ENCODE measurements around the gene DPYD.

Gene DPYD

GRCh38 chr1:97893844-97894243 lies 27.0 kb downstream of the DPYD start:
- no peak for DNase-seq (ENCODE audit: extremely low spot score)
- TF ChIP-seq FOXK2 (IDR thresholded peaks at IDR 0.05): no peak
- no peak for TF ChIP-seq ELF4 (IDR thresholded peaks at IDR 0.05)
- no peak for TF ChIP-seq SUZ12 (IDR thresholded peaks at IDR 0.05)
- no peak for TF ChIP-seq LEF1 (IDR thresholded peaks at IDR 0.05; ENCODE audit: borderline replicate concordance)
- no peak for TF ChIP-seq ZNF384 (IDR thresholded peaks at IDR 0.05)
- TF ChIP-seq NFRKB (IDR thresholded peaks at IDR 0.05): no peak
- TF ChIP-seq, protein P1, sequence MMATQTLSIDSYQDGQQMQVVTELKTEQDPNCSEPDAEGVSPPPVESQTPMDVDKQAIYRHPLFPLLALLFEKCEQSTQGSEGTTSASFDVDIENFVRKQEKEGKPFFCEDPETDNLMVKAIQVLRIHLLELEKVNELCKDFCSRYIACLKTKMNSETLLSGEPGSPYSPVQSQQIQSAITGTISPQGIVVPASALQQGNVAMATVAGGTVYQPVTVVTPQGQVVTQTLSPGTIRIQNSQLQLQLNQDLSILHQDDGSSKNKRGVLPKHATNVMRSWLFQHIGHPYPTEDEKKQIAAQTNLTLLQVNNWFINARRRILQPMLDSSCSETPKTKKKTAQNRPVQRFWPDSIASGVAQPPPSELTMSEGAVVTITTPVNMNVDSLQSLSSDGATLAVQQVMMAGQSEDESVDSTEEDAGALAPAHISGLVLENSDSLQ (IDR thresholded peaks at IDR 0.05): no peak
- no peak for TF ChIP-seq FOXA1 (IDR thresholded peaks at IDR 0.05)
- TF ChIP-seq L3MBTL2 (conservative IDR thresholded peaks at IDR 0.05): no peak
- TF ChIP-seq SP1 (IDR thresholded peaks at IDR 0.05): no peak
- TF ChIP-seq CTBP1 (IDR thresholded peaks at IDR 0.05; ENCODE audit: borderline replicate concordance): no peak
- TF ChIP-seq FOXM1 (IDR thresholded peaks at IDR 0.05; ENCODE audit: borderline replicate concordance): no peak
- no peak for TF ChIP-seq TARDBP (IDR thresholded peaks at IDR 0.05)
- TF ChIP-seq ARNT (IDR thresholded peaks at IDR 0.05): no peak
- ChIA-PET POLR2A (no interaction called here), CTCF (no interaction called here)

DNA sequence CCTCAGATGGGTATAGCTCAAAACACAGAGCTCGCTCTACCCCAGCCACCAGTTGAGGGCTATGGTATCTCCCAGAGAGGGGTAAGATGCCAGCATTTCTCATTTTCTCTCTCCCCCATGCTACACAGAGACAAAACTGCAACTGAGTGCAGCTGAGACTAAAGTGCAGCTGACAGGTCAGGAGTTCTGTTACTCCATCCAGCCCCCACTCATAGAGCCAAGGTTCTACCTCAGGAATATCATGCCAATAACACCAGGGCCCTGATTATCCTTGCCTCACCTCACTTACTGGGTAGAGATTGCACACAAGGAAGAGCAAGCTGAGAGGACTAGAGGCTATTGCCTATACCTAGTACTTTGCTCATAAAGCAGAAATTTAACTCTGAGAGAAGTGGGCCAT lies 34.6 kb downstream of the DPYD start:
- TF ChIP-seq FOXK2 (IDR thresholded peaks at IDR 0.05): no peak
- no peak for TF ChIP-seq ARNT (IDR thresholded peaks at IDR 0.05)
- TF ChIP-seq FOXA1 (IDR thresholded peaks at IDR 0.05): no peak
- TF ChIP-seq, protein P1 (IDR thresholded peaks at IDR 0.05): no peak
- TF ChIP-seq FOXM1 (IDR thresholded peaks at IDR 0.05; ENCODE audit: borderline replicate concordance): no peak
- no peak for TF ChIP-seq CTBP1 (IDR thresholded peaks at IDR 0.05; ENCODE audit: borderline replicate concordance)
- TF ChIP-seq NFRKB (IDR thresholded peaks at IDR 0.05): no peak
- TF ChIP-seq HDGF (IDR thresholded peaks at IDR 0.05; ENCODE audit: borderline replicate concordance): no peak
- no peak for TF ChIP-seq L3MBTL2 (conservative IDR thresholded peaks at IDR 0.05)
- no peak for TF ChIP-seq SP1 (IDR thresholded peaks at IDR 0.05)
- no peak for TF ChIP-seq SUZ12 (IDR thresholded peaks at IDR 0.05)
- TF ChIP-seq TARDBP (IDR thresholded peaks at IDR 0.05): no peak
- TF ChIP-seq ELF4 (IDR thresholded peaks at IDR 0.05): no peak
- TF ChIP-seq ZNF384 (IDR thresholded peaks at IDR 0.05): no peak
- no peak for TF ChIP-seq BHLHE40 (IDR thresholded peaks at IDR 0.05; ENCODE audit: borderline replicate concordance)
- TF ChIP-seq LEF1 (IDR thresholded peaks at IDR 0.05; ENCODE audit: borderline replicate concordance): no peak
- POLR2A ChIA-PET: no interaction called here
- CTCF ChIA-PET: no interaction called here
- DNase-seq (ENCODE audit: extremely low spot score): no peak

- ChIA-PET POLR2A (no interaction called here), CTCF (no interaction called here)
- DNase-seq (ENCODE audit: extremely low spot score): no peak
- no peak for TF ChIP-seq NFRKB (IDR thresholded peaks at IDR 0.05)
- TF ChIP-seq ARNT (IDR thresholded peaks at IDR 0.05): no peak
- TF ChIP-seq FOXA1 (IDR thresholded peaks at IDR 0.05): no peak
- no peak for TF ChIP-seq BHLHE40 (IDR thresholded peaks at IDR 0.05; ENCODE audit: borderline replicate concordance)
- TF ChIP-seq ELF4 (IDR thresholded peaks at IDR 0.05): no peak
- TF ChIP-seq FOXM1 (IDR thresholded peaks at IDR 0.05; ENCODE audit: borderline replicate concordance): no peak
- no peak for TF ChIP-seq FOXK2 (IDR thresholded peaks at IDR 0.05)
- no peak for TF ChIP-seq CTBP1 (IDR thresholded peaks at IDR 0.05; ENCODE audit: borderline replicate concordance)
- TF ChIP-seq LEF1 (IDR thresholded peaks at IDR 0.05; ENCODE audit: borderline replicate concordance): no peak
- no peak for TF ChIP-seq L3MBTL2 (conservative IDR thresholded peaks at IDR 0.05)
- no peak for TF ChIP-seq HDGF (IDR thresholded peaks at IDR 0.05; ENCODE audit: borderline replicate concordance)
- TF ChIP-seq SP1 (IDR thresholded peaks at IDR 0.05): no peak
- TF ChIP-seq TARDBP (IDR thresholded peaks at IDR 0.05): no peak
- TF ChIP-seq SUZ12 (IDR thresholded peaks at IDR 0.05): no peak
- TF ChIP-seq, protein P1 (IDR thresholded peaks at IDR 0.05): no peak
- no peak for TF ChIP-seq ZNF384 (IDR thresholded peaks at IDR 0.05)
These were observed 37.0 kb downstream of the DPYD start for GRCh38 chr1:97883823-97884222.

- ChIA-PET CTCF (no interaction called here), POLR2A (no interaction called here)
- no peak for TF ChIP-seq CTBP1 (IDR thresholded peaks at IDR 0.05; ENCODE audit: borderline replicate concordance)
- no peak for TF ChIP-seq SP1 (IDR thresholded peaks at IDR 0.05)
- no peak for TF ChIP-seq NFRKB (IDR thresholded peaks at IDR 0.05)
- no peak for TF ChIP-seq L3MBTL2 (conservative IDR thresholded peaks at IDR 0.05)
- TF ChIP-seq FOXM1 (IDR thresholded peaks at IDR 0.05; ENCODE audit: borderline replicate concordance): no peak
- no peak for TF ChIP-seq LEF1 (IDR thresholded peaks at IDR 0.05; ENCODE audit: borderline replicate concordance)
- no peak for TF ChIP-seq TARDBP (IDR thresholded peaks at IDR 0.05)
- TF ChIP-seq, protein P1 (IDR thresholded peaks at IDR 0.05): no peak
- no peak for TF ChIP-seq ELF4 (IDR thresholded peaks at IDR 0.05)
- TF ChIP-seq SUZ12 (IDR thresholded peaks at IDR 0.05): no peak
- TF ChIP-seq ZNF384 (IDR thresholded peaks at IDR 0.05): no peak
- TF ChIP-seq BHLHE40 (IDR thresholded peaks at IDR 0.05; ENCODE audit: borderline replicate concordance): no peak
- no peak for TF ChIP-seq ARNT (IDR thresholded peaks at IDR 0.05)
- no peak for TF ChIP-seq HDGF (IDR thresholded peaks at IDR 0.05; ENCODE audit: borderline replicate concordance)
- no peak for TF ChIP-seq FOXA1 (IDR thresholded peaks at IDR 0.05)
- TF ChIP-seq FOXK2 (IDR thresholded peaks at IDR 0.05): no peak
- no peak for DNase-seq (ENCODE audit: extremely low spot score)
These were observed 43.5 kb downstream of the DPYD start for GRCh38 chr1:97877307-97877706.

DNA sequence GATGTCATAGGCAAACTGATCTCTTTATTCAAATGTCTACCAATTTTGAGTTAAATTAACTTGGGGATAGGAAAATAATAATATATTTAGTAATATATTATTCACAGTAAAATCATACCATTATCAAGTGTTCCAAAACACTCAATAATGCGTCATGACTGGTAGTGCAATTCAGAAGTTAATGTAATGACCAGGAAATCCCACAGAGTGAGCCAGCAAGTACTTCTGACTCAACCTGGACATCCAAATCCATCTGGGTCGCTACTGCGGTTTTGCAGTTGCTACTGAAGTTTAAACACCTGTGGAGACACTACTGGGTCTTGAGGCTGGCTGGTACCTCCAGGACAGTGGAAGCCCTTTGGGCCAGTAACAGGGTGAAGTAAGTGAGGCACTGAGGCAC lies 44.8 kb downstream of the DPYD start:
- CTCF ChIA-PET: no interaction called here
- TF ChIP-seq FOXM1 (IDR thresholded peaks at IDR 0.05; ENCODE audit: borderline replicate concordance) (no peak), ARNT (IDR thresholded peaks at IDR 0.05) (no peak), SUZ12 (IDR thresholded peaks at IDR 0.05) (no peak), CTBP1 (IDR thresholded peaks at IDR 0.05; ENCODE audit: borderline replicate concordance) (no peak), NFRKB (IDR thresholded peaks at IDR 0.05) (no peak), FOXA1 (IDR thresholded peaks at IDR 0.05) (no peak), TARDBP (IDR thresholded peaks at IDR 0.05) (no peak), HDGF (IDR thresholded peaks at IDR 0.05; ENCODE audit: borderline replicate concordance) (no peak), L3MBTL2 (conservative IDR thresholded peaks at IDR 0.05) (no peak), FOXK2 (IDR thresholded peaks at IDR 0.05) (no peak), ZNF384 (IDR thresholded peaks at IDR 0.05) (no peak), SP1 (IDR thresholded peaks at IDR 0.05) (no peak), BHLHE40 (IDR thresholded peaks at IDR 0.05; ENCODE audit: borderline replicate concordance) (no peak), ELF4 (IDR thresholded peaks at IDR 0.05) (no peak), LEF1 (IDR thresholded peaks at IDR 0.05; ENCODE audit: borderline replicate concordance) (no peak)
- TF ChIP-seq, protein P1 (IDR thresholded peaks at IDR 0.05): no peak
- DNase-seq (ENCODE audit: extremely low spot score): no peak
- POLR2A ChIA-PET: no interaction called here

Data from HEK293T (cell line).